ENCODE measurements around the gene GPX4. TPM values are rescaled to one million over a fixed set of nuclear protein-coding genes. Genes with fewer than 3 reads are reported as not detected.
A peak's percentile ranks its signal among the peaks of the same experiment; 100 is the strongest.

GPX4 gene
- total and polyA plus RNA-seq, 9 of the 15 experiments (the other 6 are each of a cell fraction or from before 2014, with no cell fraction given) = 61.4 to 661 (median 349) TPM

- TF ChIP-seq GABPB1 (CRISPR knock-in tag; IDR thresholded peaks at IDR 0.05) = peak; percentile 61; the same call in 1 of the 2 replicates
- TF ChIP-seq PHF8 (IDR thresholded peaks at IDR 0.05; ENCODE audit: borderline replicate concordance, low read length) = peak; percentile 33; the same call in 1 of the 2 replicates
- no peak for TF ChIP-seq RB1 (IDR thresholded peaks at IDR 0.05; ENCODE audit: low read depth)
- TF ChIP-seq RBBP5 (IDR thresholded peaks at IDR 0.05; ENCODE audit: borderline replicate concordance, insufficient read depth, low read length, poor library complexity, severe bottlenecking) = no peak
- TF ChIP-seq HES1 (IDR thresholded peaks at IDR 0.05; ENCODE audit: low read depth) = no peak
- TF ChIP-seq BRD4 (IDR thresholded peaks at IDR 0.05) = 0 out of 2 replicates have a peak, but pooled peaks have one; percentile 39
- TF ChIP-seq ZNF121 (CRISPR knock-in tag; conservative IDR thresholded peaks at IDR 0.05) = 0 out of 2 replicates have a peak, but pooled peaks have one; percentile 5
- no peak for TF ChIP-seq PYGO2 (tag; IDR thresholded peaks at IDR 0.05)
- TF ChIP-seq ZNF76 (CRISPR knock-in tag; IDR thresholded peaks at IDR 0.05; ENCODE audit: borderline replicate concordance) = no peak
- TF ChIP-seq RBFOX2 (IDR thresholded peaks at IDR 0.05; ENCODE audit: low read depth, low read length) = peak; percentile 52
- no peak for TF ChIP-seq RREB1 (CRISPR knock-in tag; IDR thresholded peaks at IDR 0.05)
- no peak for TF ChIP-seq HSF4 (CRISPR knock-in tag; IDR thresholded peaks at IDR 0.05; ENCODE audit: borderline replicate concordance)
- no peak for TF ChIP-seq CBX5 (IDR thresholded peaks at IDR 0.05; ENCODE audit: borderline replicate concordance, low read depth)
- no peak for TF ChIP-seq SP1 (CRISPR knock-in tag; IDR thresholded peaks at IDR 0.05)
- no peak for TF ChIP-seq PREB (CRISPR knock-in tag; IDR thresholded peaks at IDR 0.05)
- no peak for TF ChIP-seq FOXK2 (conservative IDR thresholded peaks at IDR 0.05 in 1 of 2, IDR thresholded peaks at IDR 0.05 in 1 of 2; ENCODE audit: low read depth in 2 of 2)
- peak; percentile 54; the same call in 1 of the 2 replicates for TF ChIP-seq ZBTB7A (IDR thresholded peaks at IDR 0.05; ENCODE audit: borderline replicate concordance, control insufficient read depth, low read depth, low read length)
- TF ChIP-seq MAZ (CRISPR knock-in tag; conservative IDR thresholded peaks at IDR 0.05 in 1 of 2, IDR thresholded peaks at IDR 0.05 in 1 of 2) = peak; percentile 26 to 53; a peak in 3 of 4 replicates
- TF ChIP-seq WHSC1 (IDR thresholded peaks at IDR 0.05; ENCODE audit: low read length) = no peak
- no peak for TF ChIP-seq TAF7 (tag; IDR thresholded peaks at IDR 0.05)
These were observed 29.1 kb upstream of the GPX4 start (continued) for GRCh38 chr19:1074544-1075283.
